ENCODE measurements around the gene TYSND1. TPM values are rescaled to one million over a fixed set of nuclear protein-coding genes. Genes with fewer than 3 reads are reported as not detected.
"Not testable (repeated sequence)": the region's sequence is repeated elsewhere in the genome, so short reads cannot be mapped to it uniquely, and the experiment has no call there.

TYSND1 gene
- total RNA-seq, 1 donor from 2014 or later = 17.5 TPM

- DNase-seq (ENCODE audit: extremely low spot score, unreplicated experiment) = no peak
- TF ChIP-seq CTCF (conservative IDR thresholded peaks at IDR 0.05) = no peak
- Mint-ChIP-seq H3K4me3 (no peak overlapping the region), H3K4me1 (ENCODE audit: unreplicated experiment) (no peaks in the 10 kb centered on the region), H3K36me3 (no peaks in the 10 kb centered on the region), H3K9me3 (no peaks in the 10 kb centered on the region), H3K27me3 (peaks cover 25% of the 10 kb centered on the region), H3K27ac (no peak overlapping the region)
Observed at GRCh38 chr10:70186090-70186489, 39.6 kb upstream of the TYSND1 start.

- no peaks in the 10 kb centered on the region for H3K4me1 Mint-ChIP-seq (ENCODE audit: unreplicated experiment)
- H3K4me3 Mint-ChIP-seq = no peak overlapping the region
- DNase-seq (ENCODE audit: extremely low spot score, unreplicated experiment) = no peak
- peaks cover 34% of the 10 kb centered on the region for H3K27me3 Mint-ChIP-seq
- no peaks in the 10 kb centered on the region for H3K36me3 Mint-ChIP-seq
- TF ChIP-seq CTCF (conservative IDR thresholded peaks at IDR 0.05) = no peak
- H3K27ac Mint-ChIP-seq = no peak overlapping the region
- H3K9me3 Mint-ChIP-seq = peaks cover 4% of the 10 kb centered on the region
Observed at GRCh38 chr10:70183304-70183703, 36.8 kb upstream of the TYSND1 start.

- peaks cover 26% of the 10 kb centered on the region for H3K27me3 Mint-ChIP-seq
- not testable (repeated sequence) for DNase-seq (ENCODE audit: extremely low spot score, unreplicated experiment); H3K27ac Mint-ChIP-seq; H3K4me1 Mint-ChIP-seq (ENCODE audit: unreplicated experiment); H3K36me3 Mint-ChIP-seq; H3K9me3 Mint-ChIP-seq; H3K4me3 Mint-ChIP-seq
Observed at GRCh38 chr10:70179209-70179608, 32.7 kb upstream of the TYSND1 start.

- DNase-seq (ENCODE audit: extremely low spot score, unreplicated experiment) = no peak
- peaks cover 4% of the 10 kb centered on the region for H3K4me1 Mint-ChIP-seq (ENCODE audit: unreplicated experiment)
- peaks cover 4% of the 10 kb centered on the region for H3K9me3 Mint-ChIP-seq
- H3K27ac Mint-ChIP-seq = no peak overlapping the region
- no peak for TF ChIP-seq CTCF (conservative IDR thresholded peaks at IDR 0.05)
- peaks cover 18% of the 10 kb centered on the region for H3K27me3 Mint-ChIP-seq
- no peaks in the 10 kb centered on the region for H3K36me3 Mint-ChIP-seq
- H3K4me3 Mint-ChIP-seq = no peak overlapping the region
Observed at GRCh38 chr10:70178139-70178725, 31.7 kb upstream of the TYSND1 start.

- peaks cover 11% of the 10 kb centered on the region for H3K27me3 Mint-ChIP-seq
- no peak for DNase-seq (ENCODE audit: extremely low spot score, unreplicated experiment)
Observed at GRCh38 chr10:70176441-70176840, 29.9 kb upstream of the TYSND1 start.

GRCh38 chr10:70175516-70175915 lies 29.0 kb upstream of the TYSND1 start:
- Mint-ChIP-seq H3K9me3 (peaks cover 4% of the 10 kb centered on the region), H3K4me1 (ENCODE audit: unreplicated experiment) (peaks cover 4% of the 10 kb centered on the region), H3K27ac (no peak overlapping the region), H3K36me3 (no peaks in the 10 kb centered on the region), H3K27me3 (peaks cover 3% of the 10 kb centered on the region), H3K4me3 (no peak overlapping the region)
- no peak for DNase-seq (ENCODE audit: extremely low spot score, unreplicated experiment)
- no peak for TF ChIP-seq CTCF (conservative IDR thresholded peaks at IDR 0.05)

More at GRCh38 chr10:70176441-70176840, 29.9 kb upstream of the TYSND1 start:
- peaks cover 4% of the 10 kb centered on the region for H3K9me3 Mint-ChIP-seq
- no peaks in the 10 kb centered on the region for H3K36me3 Mint-ChIP-seq
- peaks cover 4% of the 10 kb centered on the region for H3K4me1 Mint-ChIP-seq (ENCODE audit: unreplicated experiment)
- H3K27ac Mint-ChIP-seq = no peak overlapping the region
- no peak overlapping the region for H3K4me3 Mint-ChIP-seq
- no peak for TF ChIP-seq CTCF (conservative IDR thresholded peaks at IDR 0.05)
